ENCODE data around the gene ATIC. TPM values are rescaled to one million over a fixed set of nuclear protein-coding genes. Genes with fewer than 3 reads are reported as not detected.

ATIC gene
- total and polyA plus RNA-seq, 2 of the 8 experiments (the other 6 are each of a cell fraction or from before 2014, with no cell fraction given): 139 to 319 TPM

DNA sequence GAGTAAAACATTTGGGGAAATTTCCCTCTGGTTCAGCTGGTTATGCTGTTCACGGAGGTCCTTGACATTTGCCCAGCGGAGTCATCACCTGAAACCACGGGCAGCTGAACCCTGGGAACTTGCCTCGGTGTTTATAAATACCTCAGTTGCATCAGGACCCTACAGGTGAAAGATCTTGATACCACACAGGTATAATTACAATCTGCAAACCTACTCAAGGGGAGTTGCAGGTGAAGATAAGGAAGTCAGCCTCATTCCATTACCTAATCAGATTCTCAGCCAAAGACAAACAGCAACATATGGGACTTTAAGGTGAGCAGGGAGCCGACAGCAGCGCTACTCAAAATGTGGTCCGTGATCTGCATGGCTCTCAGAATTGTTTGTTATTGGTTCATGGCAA is 37.0 kb upstream of the ATIC start:
- H2BK120ac ChIP-seq (replicated peaks; ENCODE audit: low read depth, low read length): no peak overlapping the region
- no peak for TF ChIP-seq CREB1 (IDR thresholded peaks at IDR 0.05)
- TF ChIP-seq, protein P1, sequence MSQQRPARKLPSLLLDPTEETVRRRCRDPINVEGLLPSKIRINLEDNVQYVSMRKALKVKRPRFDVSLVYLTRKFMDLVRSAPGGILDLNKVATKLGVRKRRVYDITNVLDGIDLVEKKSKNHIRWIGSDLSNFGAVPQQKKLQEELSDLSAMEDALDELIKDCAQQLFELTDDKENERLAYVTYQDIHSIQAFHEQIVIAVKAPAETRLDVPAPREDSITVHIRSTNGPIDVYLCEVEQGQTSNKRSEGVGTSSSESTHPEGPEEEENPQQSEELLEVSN (IDR thresholded peaks at IDR 0.05): no peak
- no peak overlapping the region for H4K5ac ChIP-seq (ENCODE audit: insufficient read length, low read depth, low read length)
- 93% methylated on average over 7 of the region's 7 CpGs; no CpG with 5 or more reads in 1 of the 2 experiments for WGBS, 2 experiments (ENCODE audit: extremely low coverage in 1 of 2, insufficient coverage in 1 of 2, insufficient read length in 1 of 2, insufficient replicate concordance in 2 of 2, low coverage in 1 of 2, low lambda C conversion rate in 2 of 2, missing lambda C conversion rate in 1 of 2)
- no peaks in the 10 kb centered on the region for H3K9me3 ChIP-seq (ENCODE audit: insufficient read depth in 2 of 2, low read depth in 1 of 2, low read length in 1 of 2)
- H2BK20ac ChIP-seq (ENCODE audit: low read length): no peak overlapping the region
- H3K4me3 ChIP-seq (ENCODE audit: extremely low read depth in 1 of 4, insufficient read depth in 2 of 4, low read depth in 3 of 4, low read length in 4 of 4): no peak overlapping the region
- H4K91ac ChIP-seq (replicated peaks; ENCODE audit: insufficient read length, low read length): no peak overlapping the region
- no peaks in the 10 kb centered on the region for H3K79me2 ChIP-seq (ENCODE audit: control insufficient read depth in 1 of 2, insufficient read depth in 2 of 2, low read length in 2 of 2)
- FAIRE-seq: no peak
- peaks cover 0 to 6% (median 2%) of the 10 kb centered on the region in 4 experiments; a peak in 2 of 7 replicates for H3K4me1 ChIP-seq (replicated peaks in 1 of 4; ENCODE audit: control insufficient read depth in 3 of 4, insufficient read depth in 4 of 4, low read length in 3 of 4)
- no peaks in the 10 kb centered on the region for H4K20me1 ChIP-seq (replicated peaks in 1 of 2; ENCODE audit: control insufficient read depth in 1 of 2, insufficient read depth in 2 of 2, low read length in 2 of 2)
- no peak overlapping the region for H3K18ac ChIP-seq (ENCODE audit: extremely low read depth, low read length)
- 0 out of 2 replicates have a peak overlapping the region, but pooled peaks have one; percentile 41 for H2AFZ ChIP-seq (ENCODE audit: low read length)
- no peak overlapping the region for H3K27ac ChIP-seq (ENCODE audit: low read depth, low read length)
- no peaks in the 10 kb centered on the region for H3K36me3 ChIP-seq (ENCODE audit: control insufficient read depth in 2 of 4, insufficient read depth in 4 of 4, low read length in 3 of 4)
- H3K56ac ChIP-seq (replicated peaks; ENCODE audit: insufficient read length, low read depth, low read length): no peak overlapping the region
- H2BK12ac ChIP-seq (ENCODE audit: low read depth, low read length): no peak overlapping the region
- H3K9ac ChIP-seq (replicated peaks in 1 of 4; ENCODE audit: extremely low read depth in 1 of 4, low read depth in 3 of 4, low read length in 3 of 4): no peak overlapping the region
- no peaks in the 10 kb centered on the region for H3K79me1 ChIP-seq (ENCODE audit: low read depth, low read length)
- DNase-seq (ENCODE audit: low read depth in 1 of 2, low spot score in 2 of 2): no peak
- H3K27me3 ChIP-seq (replicated peaks in 1 of 4; ENCODE audit: control insufficient read depth in 3 of 4, extremely low read depth in 1 of 4, insufficient read depth in 3 of 4, low read length in 3 of 4): no peaks in the 10 kb centered on the region
- no peak overlapping the region for H4K8ac ChIP-seq (ENCODE audit: extremely low read depth, insufficient read depth, low read length)
- H3K14ac ChIP-seq (ENCODE audit: insufficient read length): no peak overlapping the region
- no peak overlapping the region for H3K4ac ChIP-seq (replicated peaks; ENCODE audit: insufficient read length, low read depth, low read length)
- POLR2A ChIA-PET (ENCODE audit: partially characterized antibody): no interaction called here
- CTCF ChIA-PET (ENCODE audit: partially characterized antibody): no interaction called here
- H2BK5ac ChIP-seq (ENCODE audit: low read depth, low read length): no peak overlapping the region
- no peak overlapping the region for H3K4me2 ChIP-seq (ENCODE audit: insufficient read depth in 1 of 2, low read depth in 2 of 2, low read length in 2 of 2)
- H2AK5ac ChIP-seq (ENCODE audit: low read depth, low read length): no peak overlapping the region
- H3K23ac ChIP-seq (ENCODE audit: insufficient read length): no peak overlapping the region
- H3K23me2 ChIP-seq (ENCODE audit: low read depth, low read length): no peaks in the 10 kb centered on the region
- H2BK15ac ChIP-seq (ENCODE audit: low read length): no peak overlapping the region
